Measurements from ENCODE around the gene DBH.

DBH gene

DNA sequence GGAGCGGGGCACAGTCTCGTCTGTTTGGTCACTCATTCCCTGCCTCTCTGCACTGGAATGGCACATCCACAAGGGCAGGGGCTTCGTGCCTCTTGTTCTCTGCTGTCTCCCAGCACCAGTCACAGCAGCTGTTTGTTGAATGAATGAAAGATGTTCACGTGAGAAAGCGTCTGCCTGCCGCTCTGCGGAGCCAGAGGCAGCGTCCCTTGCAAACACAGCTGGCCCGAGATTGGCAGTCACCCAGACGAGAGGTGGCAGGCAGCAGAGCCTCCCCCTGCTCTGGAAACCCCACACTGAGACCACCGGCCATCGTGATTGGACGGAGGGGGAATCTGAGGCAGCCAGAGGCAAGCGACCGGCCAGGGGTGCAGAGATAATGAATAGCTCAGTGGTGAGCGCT, 21.0 kb upstream of the DBH start:
- Histone ChIP-seq H3K9ac (ENCODE audit: low read depth, low read length, poor library complexity) (no peak overlapping the region), H2BK15ac (ENCODE audit: low read length) (no peak overlapping the region), H2AFZ (ENCODE audit: low read length) (no peak overlapping the region), H4K91ac (ENCODE audit: low read depth, low read length, poor library complexity) (no peak overlapping the region), H2BK12ac (ENCODE audit: low read length) (no peak overlapping the region), H3K14ac (ENCODE audit: low read length) (peak overlapping the region; percentile 9), H2AK5ac (ENCODE audit: low read depth, low read length) (no peak overlapping the region), H3K27me3 (ENCODE audit: control insufficient read depth in 3 of 3, insufficient read depth in 3 of 3, low read depth in 1 of 3, low read length in 3 of 3) (peaks cover 0 to 89% (median 0%) of the 10 kb centered on the region in 3 experiments), H3K4me1 (ENCODE audit: control insufficient read depth in 2 of 2, insufficient read depth in 1 of 2, low read depth in 1 of 2, low read length in 2 of 2) (peaks cover 3% of the 10 kb centered on the region in 2 donors), H3K36me3 (replicated peaks in 1 of 2; ENCODE audit: control insufficient read depth in 2 of 2, insufficient read depth in 2 of 2, low read length in 2 of 2) (no peaks in the 10 kb centered on the region), H3K23ac (ENCODE audit: low read depth, low read length, poor library complexity) (no peak overlapping the region), H4K8ac (ENCODE audit: low read depth, low read length) (no peak overlapping the region), H3K4ac (ENCODE audit: low read length) (no peak overlapping the region), H3K4me3 (ENCODE audit: low read length in 2 of 2) (no peak overlapping the region), H3K4me2 (ENCODE audit: insufficient read depth, low read length, poor library complexity, severe bottlenecking) (no peak overlapping the region), H3K18ac (ENCODE audit: low read length) (peak overlapping the region; percentile 62), H3K79me1 (ENCODE audit: low read depth, low read length) (no peaks in the 10 kb centered on the region), H3K27ac (replicated peaks; ENCODE audit: low read length) (no peak overlapping the region), H3K9me3 (replicated peaks in 1 of 2; ENCODE audit: control insufficient read depth in 2 of 2, insufficient read depth in 1 of 2, low read depth in 1 of 2, low read length in 2 of 2) (no peaks in the 10 kb centered on the region), H2BK5ac (ENCODE audit: low read length) (no peak overlapping the region), H2BK120ac (ENCODE audit: low read depth, low read length) (no peak overlapping the region)
- WGBS, 2 donors (ENCODE audit: extremely low coverage in 2 of 2, insufficient read length in 2 of 2, insufficient replicate concordance in 1 of 2): no CpG with 5 or more reads among the region's 16 CpGs
- DNase-seq (ENCODE audit: low spot score): no peak

- no peak overlapping the region for H2AK5ac ChIP-seq (ENCODE audit: low read depth, low read length)
- peak overlapping the region in 1 of 2 donors; percentile 31 for H3K4me3 ChIP-seq (ENCODE audit: low read length in 2 of 2)
- no peak overlapping the region for H3K4me2 ChIP-seq (ENCODE audit: insufficient read depth, low read length, poor library complexity, severe bottlenecking)
- H2BK120ac ChIP-seq (ENCODE audit: low read depth, low read length): no peak overlapping the region
- no peaks in the 10 kb centered on the region for H3K79me1 ChIP-seq (ENCODE audit: low read depth, low read length)
- H3K9ac ChIP-seq (ENCODE audit: low read depth, low read length, poor library complexity): no peak overlapping the region
- no peaks in the 10 kb centered on the region for H3K36me3 ChIP-seq (replicated peaks in 1 of 2; ENCODE audit: control insufficient read depth in 2 of 2, insufficient read depth in 2 of 2, low read length in 2 of 2)
- no peak overlapping the region for H2AFZ ChIP-seq (ENCODE audit: low read length)
- no peak overlapping the region for H3K27ac ChIP-seq (replicated peaks; ENCODE audit: low read length)
- no CpG with 5 or more reads among the region's 13 CpGs for WGBS, 2 donors (ENCODE audit: extremely low coverage in 2 of 2, insufficient read length in 2 of 2, insufficient replicate concordance in 1 of 2)
- no peak overlapping the region for H4K91ac ChIP-seq (ENCODE audit: low read depth, low read length, poor library complexity)
- no peak overlapping the region for H3K4ac ChIP-seq (ENCODE audit: low read length)
- H2BK12ac ChIP-seq (ENCODE audit: low read length): no peak overlapping the region
- H2BK5ac ChIP-seq (ENCODE audit: low read length): no peak overlapping the region
- no peak overlapping the region for H4K8ac ChIP-seq (ENCODE audit: low read depth, low read length)
- H3K27me3 ChIP-seq (ENCODE audit: control insufficient read depth in 3 of 3, insufficient read depth in 3 of 3, low read depth in 1 of 3, low read length in 3 of 3): peaks cover 0 to 87% (median 0%) of the 10 kb centered on the region in 3 experiments
- no peak for DNase-seq (ENCODE audit: low spot score)
- no peaks in the 10 kb centered on the region for H3K9me3 ChIP-seq (replicated peaks in 1 of 2; ENCODE audit: control insufficient read depth in 2 of 2, insufficient read depth in 1 of 2, low read depth in 1 of 2, low read length in 2 of 2)
- H2BK15ac ChIP-seq (ENCODE audit: low read length): no peak overlapping the region
- H3K14ac ChIP-seq (ENCODE audit: low read length): peak overlapping the region; percentile 9
- peaks cover 3% of the 10 kb centered on the region in 2 donors for H3K4me1 ChIP-seq (ENCODE audit: control insufficient read depth in 2 of 2, insufficient read depth in 1 of 2, low read depth in 1 of 2, low read length in 2 of 2)
- no peak overlapping the region for H3K23ac ChIP-seq (ENCODE audit: low read depth, low read length, poor library complexity)
- H3K18ac ChIP-seq (ENCODE audit: low read length): peak overlapping the region; percentile 5
These were observed 20.5 kb upstream of the DBH start for GRCh38 chr9:133615606-133616188.

DNA sequence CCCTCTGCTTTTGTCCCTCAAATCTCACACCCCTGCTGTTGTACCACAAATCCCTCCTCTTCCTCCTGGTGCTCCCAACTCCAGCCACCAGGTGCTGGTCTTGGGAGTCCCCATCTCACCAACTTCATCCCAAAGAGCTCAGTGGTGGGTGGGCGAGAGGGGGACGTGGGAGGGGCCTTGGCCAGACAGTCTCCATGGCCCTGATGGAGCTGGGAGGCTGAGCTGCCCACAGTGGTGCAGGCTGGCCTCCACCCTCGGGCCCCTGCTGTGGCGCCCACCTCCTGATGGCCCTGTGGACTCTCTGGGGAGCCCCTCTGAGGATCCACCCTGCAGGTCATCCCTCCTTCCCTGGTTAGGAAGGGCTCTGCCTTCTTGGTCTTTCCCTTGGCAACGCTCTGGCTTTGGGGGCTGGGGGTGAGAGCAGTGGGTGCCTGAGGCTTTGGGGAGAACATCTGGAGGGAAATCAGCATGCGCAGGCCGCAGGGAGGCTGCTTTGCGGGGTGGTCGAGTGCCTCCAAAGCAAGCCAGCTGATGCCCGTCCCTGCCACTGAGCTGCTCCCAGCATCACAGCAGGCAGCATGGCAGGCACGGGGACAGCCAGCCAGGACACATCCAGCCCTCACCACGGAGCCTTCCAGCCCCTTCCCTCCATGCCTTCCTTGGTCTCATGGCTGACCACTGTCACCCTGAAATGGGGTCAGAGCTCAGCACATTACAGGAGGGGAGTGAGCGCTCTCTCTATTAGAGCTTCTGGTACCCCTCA, 19.3 kb upstream of the DBH start:
- Histone ChIP-seq H3K79me1 (ENCODE audit: low read depth, low read length) (no peaks in the 10 kb centered on the region), H3K27ac (replicated peaks; ENCODE audit: low read length) (no peak overlapping the region), H3K27me3 (ENCODE audit: control insufficient read depth in 3 of 3, insufficient read depth in 3 of 3, low read depth in 1 of 3, low read length in 3 of 3) (peaks cover 0 to 82% (median 0%) of the 10 kb centered on the region in 3 experiments), H2BK15ac (ENCODE audit: low read length) (no peak overlapping the region), H2AFZ (ENCODE audit: low read length) (no peak overlapping the region), H3K9me3 (replicated peaks in 1 of 2; ENCODE audit: control insufficient read depth in 2 of 2, insufficient read depth in 1 of 2, low read depth in 1 of 2, low read length in 2 of 2) (no peaks in the 10 kb centered on the region), H2AK5ac (ENCODE audit: low read depth, low read length) (no peak overlapping the region), H3K4me1 (ENCODE audit: control insufficient read depth in 2 of 2, insufficient read depth in 1 of 2, low read depth in 1 of 2, low read length in 2 of 2) (peaks cover 3% of the 10 kb centered on the region in 2 donors), H3K4me2 (ENCODE audit: insufficient read depth, low read length, poor library complexity, severe bottlenecking) (no peak overlapping the region), H3K4me3 (ENCODE audit: low read length in 2 of 2) (no peak overlapping the region), H3K18ac (ENCODE audit: low read length) (no peak overlapping the region), H4K8ac (ENCODE audit: low read depth, low read length) (no peak overlapping the region), H3K9ac (ENCODE audit: low read depth, low read length, poor library complexity) (no peak overlapping the region), H2BK12ac (ENCODE audit: low read length) (no peak overlapping the region), H3K4ac (ENCODE audit: low read length) (no peak overlapping the region), H4K91ac (ENCODE audit: low read depth, low read length, poor library complexity) (no peak overlapping the region), H2BK120ac (ENCODE audit: low read depth, low read length) (peak overlapping the region; percentile 11), H3K14ac (ENCODE audit: low read length) (no peak overlapping the region), H2BK5ac (ENCODE audit: low read length) (no peak overlapping the region), H3K36me3 (replicated peaks in 1 of 2; ENCODE audit: control insufficient read depth in 2 of 2, insufficient read depth in 2 of 2, low read length in 2 of 2) (no peaks in the 10 kb centered on the region), H3K23ac (ENCODE audit: low read depth, low read length, poor library complexity) (no peak overlapping the region)
- DNase-seq (ENCODE audit: low spot score): no peak
- WGBS, 2 donors (ENCODE audit: extremely low coverage in 2 of 2, insufficient read length in 2 of 2, insufficient replicate concordance in 1 of 2): no CpG with 5 or more reads among the region's 13 CpGs

- DNase-seq (ENCODE audit: low spot score): no peak
- Histone ChIP-seq H3K4ac (ENCODE audit: low read length) (no peak overlapping the region), H4K91ac (ENCODE audit: low read depth, low read length, poor library complexity) (no peak overlapping the region), H2AFZ (ENCODE audit: low read length) (no peak overlapping the region), H3K14ac (ENCODE audit: low read length) (no peak overlapping the region), H3K79me1 (ENCODE audit: low read depth, low read length) (no peaks in the 10 kb centered on the region), H2BK15ac (ENCODE audit: low read length) (no peak overlapping the region), H2BK120ac (ENCODE audit: low read depth, low read length) (no peak overlapping the region), H3K4me2 (ENCODE audit: insufficient read depth, low read length, poor library complexity, severe bottlenecking) (no peak overlapping the region), H2BK5ac (ENCODE audit: low read length) (no peak overlapping the region), H3K27ac (replicated peaks; ENCODE audit: low read length) (no peak overlapping the region), H3K27me3 (ENCODE audit: control insufficient read depth in 3 of 3, insufficient read depth in 3 of 3, low read depth in 1 of 3, low read length in 3 of 3) (peaks cover 0 to 72% (median 0%) of the 10 kb centered on the region in 3 experiments), H3K4me3 (ENCODE audit: low read length in 2 of 2) (no peak overlapping the region), H3K18ac (ENCODE audit: low read length) (no peak overlapping the region), H4K8ac (ENCODE audit: low read depth, low read length) (no peak overlapping the region), H3K23ac (ENCODE audit: low read depth, low read length, poor library complexity) (no peak overlapping the region), H2AK5ac (ENCODE audit: low read depth, low read length) (no peak overlapping the region), H2BK12ac (ENCODE audit: low read length) (no peak overlapping the region), H3K9me3 (replicated peaks in 1 of 2; ENCODE audit: control insufficient read depth in 2 of 2, insufficient read depth in 1 of 2, low read depth in 1 of 2, low read length in 2 of 2) (no peaks in the 10 kb centered on the region), H3K9ac (ENCODE audit: low read depth, low read length, poor library complexity) (no peak overlapping the region), H3K4me1 (ENCODE audit: control insufficient read depth in 2 of 2, insufficient read depth in 1 of 2, low read depth in 1 of 2, low read length in 2 of 2) (peaks cover 3% of the 10 kb centered on the region in 2 donors), H3K36me3 (replicated peaks in 1 of 2; ENCODE audit: control insufficient read depth in 2 of 2, insufficient read depth in 2 of 2, low read length in 2 of 2) (no peaks in the 10 kb centered on the region)
- no CpG with 5 or more reads among the region's 10 CpGs for whole genome bisulfite sequencing, 2 donors (ENCODE audit: extremely low coverage in 2 of 2, insufficient read length in 2 of 2, insufficient replicate concordance in 1 of 2)
These were observed 17.4 kb upstream of the DBH start for GRCh38 chr9:133618726-133619125.

All from neuronal stem cell (in vitro differentiated cells).